HG02623 (cell line): ENCODE results near the gene UGGT2.
A peak's percentile ranks its signal among the peaks of the same experiment; 100 is the strongest.
"Not testable (repeated sequence)": the region's sequence is repeated elsewhere in the genome, so short reads cannot be mapped to it uniquely, and the experiment has no call there.

Source experiments
- ATAC-seq: cut with Tn5 transposase; IDR thresholded peaks from one replicate; pipeline ENCODE4 v1.9.1; 2021; ENCODE audit warnings: moderate library complexity; ENCODE audit not compliant: unreplicated experiment

UGGT2 gene

GRCh38 chr13:95970878-95971277, 82.3 kb downstream of the UGGT2 start:
- ATAC-seq: no peak

- ATAC-seq: no peak
Observed at GRCh38 chr13:95968906-95969305, 84.3 kb downstream of the UGGT2 start.

GRCh38 chr13:95957331-95957730, 95.9 kb downstream of the UGGT2 start:
- ATAC-seq: no peak

- no peak for ATAC-seq
Observed at GRCh38 chr13:95956589-95957148, 96.5 kb downstream of the UGGT2 start.

GRCh38 chr13:95955719-95956118, 97.5 kb downstream of the UGGT2 start:
- no peak for ATAC-seq

- ATAC-seq: peak; percentile 91
Observed at GRCh38 chr13:95955255-95955654, 97.9 kb downstream of the UGGT2 start.

- no peak for ATAC-seq
Observed at GRCh38 chr13:95954266-95954665, 98.9 kb downstream of the UGGT2 start.

GRCh38 chr13:95950103-95950502, 103.1 kb downstream of the UGGT2 start:
- no peak for ATAC-seq

GRCh38 chr13:95948656-95949055, 104.5 kb downstream of the UGGT2 start:
- ATAC-seq: no peak

- ATAC-seq: no peak
Observed at GRCh38 chr13:95937714-95938320, 115.4 kb downstream of the UGGT2 start.

- no peak for ATAC-seq
Observed at GRCh38 chr13:95931300-95932025, 121.7 kb downstream of the UGGT2 start.

GRCh38 chr13:95929430-95929829, 123.8 kb downstream of the UGGT2 start:
- ATAC-seq: no peak

- ATAC-seq: not testable (repeated sequence)
Observed at GRCh38 chr13:95928367-95928906, 124.8 kb downstream of the UGGT2 start.

- no peak for ATAC-seq
Observed at GRCh38 chr13:95926231-95926630, 127.0 kb downstream of the UGGT2 start.

GRCh38 chr13:95924389-95924994, 128.7 kb downstream of the UGGT2 start:
- ATAC-seq: no peak

GRCh38 chr13:95921485-95921884, 131.7 kb downstream of the UGGT2 start:
- no peak for ATAC-seq

- no peak for ATAC-seq
Observed at GRCh38 chr13:95920485-95920884, 132.7 kb downstream of the UGGT2 start.

- no peak for ATAC-seq
Observed at GRCh38 chr13:95918860-95919259, 134.3 kb downstream of the UGGT2 start.

- ATAC-seq: no peak
Observed at GRCh38 chr13:95914991-95915501, 138.2 kb downstream of the UGGT2 start.

GRCh38 chr13:95906999-95907398, 146.2 kb downstream of the UGGT2 start:
- no peak for ATAC-seq

GRCh38 chr13:95903569-95903968, 149.6 kb downstream of the UGGT2 start:
- no peak for ATAC-seq
